ENCODE results near the gene MYO1D.
"Not testable (repeated sequence)": the region's sequence is repeated elsewhere in the genome, so short reads cannot be mapped to it uniquely, and the experiment has no call there.

Gene MYO1D

DNA sequence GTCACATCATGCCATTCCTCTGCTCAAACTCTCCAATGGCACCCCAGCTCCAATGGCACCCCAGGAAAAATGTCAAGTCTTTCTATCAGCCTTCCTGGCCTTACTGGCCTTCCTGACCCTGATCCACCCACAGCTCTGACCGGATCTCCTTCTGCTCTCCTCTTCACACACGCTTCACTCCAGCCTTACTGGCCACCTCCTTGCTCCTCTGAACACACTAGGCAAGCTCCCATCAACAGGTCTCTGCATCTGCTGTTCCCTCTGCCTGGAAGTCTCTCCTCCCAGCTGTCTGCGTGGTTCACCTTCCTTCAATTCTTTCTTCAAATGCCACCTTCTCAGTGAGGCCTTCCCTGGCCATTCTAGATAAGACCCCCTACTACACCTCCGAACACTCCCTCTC lies 43.4 kb downstream of the MYO1D start:
- no peak overlapping the region for H3K4me3 Mint-ChIP-seq
- peaks cover 4 to 6% of the 10 kb centered on the region in 2 donors for H3K4me1 Mint-ChIP-seq (ENCODE audit: low read depth in 2 of 2)
- no peak overlapping the region for H3K27ac Mint-ChIP-seq
- no peaks in the 10 kb centered on the region for H3K9me3 Mint-ChIP-seq
- DNase-seq (no peak), ATAC-seq (replicated peaks) (no peak)
- peaks cover 0 to 5% of the 10 kb centered on the region in 2 donors for H3K27me3 Mint-ChIP-seq
- peaks cover 2% of the 10 kb centered on the region for H3K36me3 Mint-ChIP-seq (ENCODE audit: insufficient read depth)

DNA sequence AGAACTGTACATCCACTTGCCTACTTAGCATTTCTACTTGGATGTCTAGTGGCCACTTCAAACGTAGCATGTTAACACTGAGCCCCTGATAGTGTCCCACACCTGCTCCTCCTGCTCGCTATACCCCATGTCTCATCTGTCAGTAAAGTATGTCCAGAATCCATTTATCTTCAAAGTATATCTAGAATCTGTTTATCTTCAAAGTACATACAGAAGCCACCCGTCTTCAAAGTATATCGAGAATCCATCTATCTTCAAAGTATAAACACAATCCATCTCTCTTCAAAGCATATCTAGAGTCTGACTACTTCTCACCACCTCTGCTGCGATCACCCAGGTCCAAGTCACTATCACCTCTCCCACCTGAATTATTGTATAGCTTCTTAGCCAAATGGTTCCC lies 43.8 kb downstream of the MYO1D start:
- Mint-ChIP-seq H3K4me3 (no peak overlapping the region), H3K27me3 (peaks cover 0 to 6% of the 10 kb centered on the region in 2 donors), H3K9me3 (no peaks in the 10 kb centered on the region), H3K36me3 (ENCODE audit: insufficient read depth) (peaks cover 2% of the 10 kb centered on the region), H3K4me1 (ENCODE audit: low read depth in 2 of 2) (peaks cover 4 to 9% of the 10 kb centered on the region in 2 donors), H3K27ac (no peak overlapping the region)
- DNase-seq (no peak), ATAC-seq (replicated peaks) (no peak)

DNA sequence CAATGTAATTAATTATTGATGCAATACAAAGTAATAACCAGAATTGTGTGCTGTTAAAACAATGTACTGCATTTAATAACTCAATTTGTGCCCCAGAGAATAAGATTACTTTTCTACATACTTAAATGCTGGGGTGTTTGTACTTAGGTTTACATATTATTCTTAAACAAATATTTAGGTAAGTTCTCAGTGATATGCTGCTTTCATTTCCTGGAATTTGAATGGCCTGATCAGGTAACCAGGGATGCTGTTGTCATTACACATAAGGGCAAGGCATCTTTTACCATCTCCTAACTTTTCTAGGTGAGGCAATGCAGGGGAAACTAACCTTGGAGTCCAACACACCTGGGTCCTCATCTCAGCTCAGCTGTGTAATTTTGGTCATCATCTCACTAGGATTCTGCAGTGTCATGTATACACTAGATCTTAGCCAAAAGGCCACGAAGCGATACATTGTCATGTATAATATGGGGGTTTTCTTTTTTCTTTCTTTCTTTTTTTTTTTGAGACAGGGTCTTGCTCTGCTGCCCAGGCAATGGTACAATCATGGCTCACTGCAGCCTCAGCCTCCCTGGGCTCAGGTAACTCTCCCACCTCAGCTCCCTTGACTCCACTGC lies 45.2 kb downstream of the MYO1D start:
- peaks cover 4 to 11% of the 10 kb centered on the region in 2 donors for H3K4me1 Mint-ChIP-seq (ENCODE audit: low read depth in 2 of 2)
- peak overlapping the region in 1 of 2 donors; percentile 66 for H3K27ac Mint-ChIP-seq

DNA sequence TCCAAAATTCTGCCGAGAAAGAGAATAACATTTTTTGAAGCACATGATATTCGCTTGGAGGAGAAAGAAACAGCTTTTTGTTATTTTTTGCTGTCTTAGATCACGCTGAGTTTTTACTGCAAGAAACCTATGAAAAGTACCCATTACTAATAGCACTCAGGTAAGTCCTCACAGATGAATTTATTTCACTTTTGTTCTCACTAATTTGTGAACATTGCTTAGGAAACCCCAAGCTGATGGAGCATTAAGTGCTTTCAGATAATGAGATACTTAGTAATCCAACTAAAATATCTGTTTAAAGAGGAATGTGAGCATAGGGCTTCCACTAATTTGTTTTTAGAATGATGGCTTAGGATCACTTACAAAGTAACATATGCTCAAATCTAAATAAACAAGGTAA lies 45.7 kb downstream of the MYO1D start:
- peaks cover 4 to 11% of the 10 kb centered on the region in 2 donors for H3K4me1 Mint-ChIP-seq (ENCODE audit: low read depth in 2 of 2)
- DNase-seq: no peak
- no peak overlapping the region for H3K27ac Mint-ChIP-seq
- H3K4me3 Mint-ChIP-seq: no peak overlapping the region
- H3K36me3 Mint-ChIP-seq (ENCODE audit: insufficient read depth): peaks cover 2% of the 10 kb centered on the region
- H3K9me3 Mint-ChIP-seq: no peaks in the 10 kb centered on the region
- H3K27me3 Mint-ChIP-seq: peaks cover 4 to 6% of the 10 kb centered on the region in 2 donors
- no peak for ATAC-seq (replicated peaks)

More for the DNA sequence above, 45.2 kb downstream of the MYO1D start:
- H3K9me3 Mint-ChIP-seq: no peaks in the 10 kb centered on the region
- H3K36me3 Mint-ChIP-seq (ENCODE audit: insufficient read depth): peaks cover 2% of the 10 kb centered on the region
- no peak overlapping the region for H3K4me3 Mint-ChIP-seq
- no peak for ATAC-seq (replicated peaks)
- H3K27me3 Mint-ChIP-seq: peaks cover 0 to 6% of the 10 kb centered on the region in 2 donors
- no peak for DNase-seq

DNA sequence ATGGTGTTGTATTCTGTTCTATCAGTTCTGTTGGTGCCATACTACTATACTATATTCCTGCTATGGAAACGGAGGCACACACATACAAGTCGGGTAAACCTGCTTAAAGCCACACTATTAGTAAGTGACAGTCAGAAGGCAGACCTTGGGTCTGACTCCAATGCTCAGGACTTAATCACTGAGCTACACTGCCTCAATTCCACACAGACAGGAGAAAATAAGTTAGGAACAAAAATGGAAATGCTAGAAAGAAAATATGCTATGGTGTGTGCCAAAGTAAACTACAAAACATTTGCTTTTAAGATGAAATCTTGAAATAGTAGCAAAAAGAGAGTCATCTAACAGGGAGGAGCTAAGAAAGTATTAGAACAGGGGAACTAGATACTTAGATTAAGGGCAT lies 48.1 kb downstream of the MYO1D start:
- DNase-seq (no peak), ATAC-seq (replicated peaks) (no peak)
- Mint-ChIP-seq H3K4me1 (ENCODE audit: low read depth in 2 of 2) (peaks cover 4 to 8% of the 10 kb centered on the region in 2 donors), H3K27me3 (peaks cover 6 to 7% of the 10 kb centered on the region in 2 donors), H3K36me3 (ENCODE audit: insufficient read depth) (peaks cover 2% of the 10 kb centered on the region), H3K27ac (no peak overlapping the region), H3K4me3 (no peak overlapping the region), H3K9me3 (no peaks in the 10 kb centered on the region)

DNA sequence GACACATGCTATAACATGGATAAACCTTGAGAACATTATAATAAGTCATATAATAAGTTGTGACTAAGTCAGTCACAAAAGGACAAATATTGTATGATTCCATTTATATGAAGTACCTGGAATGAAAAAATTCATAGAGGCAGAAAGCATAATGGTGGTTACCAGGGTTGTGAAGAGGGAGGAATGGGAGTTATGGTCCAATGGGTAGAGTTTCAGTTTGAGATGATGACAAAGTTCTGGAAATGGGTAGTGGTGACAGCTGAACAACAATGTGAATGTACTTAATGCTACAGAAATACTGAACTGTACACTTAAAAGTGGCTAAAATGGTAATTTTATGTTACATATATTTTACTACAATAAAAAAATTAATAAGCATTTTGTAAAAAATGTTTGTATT lies 49.7 kb downstream of the MYO1D start:
- peaks cover 4 to 5% of the 10 kb centered on the region in 2 donors for H3K4me1 Mint-ChIP-seq (ENCODE audit: low read depth in 2 of 2)
- H3K27ac Mint-ChIP-seq: no peak overlapping the region
- no peak for ATAC-seq (replicated peaks)
- no peaks in the 10 kb centered on the region for H3K9me3 Mint-ChIP-seq
- no peak overlapping the region for H3K4me3 Mint-ChIP-seq
- H3K36me3 Mint-ChIP-seq (ENCODE audit: insufficient read depth): peaks cover 2% of the 10 kb centered on the region
- no peak for DNase-seq
- peaks cover 6 to 7% of the 10 kb centered on the region in 2 donors for H3K27me3 Mint-ChIP-seq

DNA sequence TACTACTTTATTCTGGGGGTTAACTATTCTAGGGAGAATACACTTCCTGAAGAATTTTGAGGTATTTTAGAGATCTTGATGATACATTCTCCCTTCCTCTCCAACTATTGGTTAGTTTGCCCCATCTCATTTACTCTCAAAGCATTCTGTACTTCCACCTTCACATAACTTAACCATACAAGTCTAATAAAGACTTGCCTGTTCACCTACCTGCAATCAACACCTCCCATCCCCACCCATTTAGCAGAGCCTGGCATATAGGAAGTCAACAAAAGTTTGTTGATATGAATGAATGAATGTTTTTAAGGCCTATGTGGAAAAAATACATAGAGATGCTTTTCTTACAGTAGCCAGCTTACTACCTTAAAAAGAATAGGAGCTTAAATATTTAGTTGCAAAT lies 50.8 kb downstream of the MYO1D start:
- Mint-ChIP-seq H3K4me3 (no peak overlapping the region), H3K27ac (no peak overlapping the region), H3K27me3 (peaks cover 6 to 7% of the 10 kb centered on the region in 2 donors), H3K9me3 (no peaks in the 10 kb centered on the region), H3K4me1 (ENCODE audit: low read depth in 2 of 2) (peaks cover 4 to 5% of the 10 kb centered on the region in 2 donors), H3K36me3 (ENCODE audit: insufficient read depth) (peaks cover 2% of the 10 kb centered on the region)
- ATAC-seq (replicated peaks) (no peak), DNase-seq (no peak)

DNA sequence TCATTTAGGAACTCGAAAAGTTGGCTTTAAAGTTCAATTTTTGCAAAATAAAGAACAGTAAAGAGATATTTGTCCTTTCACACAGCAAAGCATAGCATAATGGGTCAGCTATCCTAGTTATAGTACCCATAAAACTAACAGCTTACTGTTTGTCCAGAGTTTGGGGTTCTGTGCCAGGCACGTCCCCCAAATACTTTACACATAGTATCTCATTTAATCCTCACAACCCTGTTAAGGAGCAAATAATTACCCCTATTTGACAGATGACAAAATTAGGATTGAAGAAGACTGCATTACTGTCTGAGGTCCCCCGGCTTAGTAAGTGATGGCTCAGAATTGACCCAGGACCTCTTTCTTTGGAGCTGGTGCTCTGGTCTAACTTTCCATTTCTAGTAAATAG lies 52.6 kb downstream of the MYO1D start:
- H3K36me3 Mint-ChIP-seq (ENCODE audit: insufficient read depth): peaks cover 2% of the 10 kb centered on the region
- DNase-seq: no peak
- H3K27ac Mint-ChIP-seq: no peak overlapping the region
- H3K4me1 Mint-ChIP-seq (ENCODE audit: low read depth in 2 of 2): peaks cover 4 to 5% of the 10 kb centered on the region in 2 donors
- no peak for ATAC-seq (replicated peaks)
- no peak overlapping the region for H3K4me3 Mint-ChIP-seq
- H3K9me3 Mint-ChIP-seq: no peaks in the 10 kb centered on the region
- H3K27me3 Mint-ChIP-seq: peaks cover 6 to 7% of the 10 kb centered on the region in 2 donors

DNA sequence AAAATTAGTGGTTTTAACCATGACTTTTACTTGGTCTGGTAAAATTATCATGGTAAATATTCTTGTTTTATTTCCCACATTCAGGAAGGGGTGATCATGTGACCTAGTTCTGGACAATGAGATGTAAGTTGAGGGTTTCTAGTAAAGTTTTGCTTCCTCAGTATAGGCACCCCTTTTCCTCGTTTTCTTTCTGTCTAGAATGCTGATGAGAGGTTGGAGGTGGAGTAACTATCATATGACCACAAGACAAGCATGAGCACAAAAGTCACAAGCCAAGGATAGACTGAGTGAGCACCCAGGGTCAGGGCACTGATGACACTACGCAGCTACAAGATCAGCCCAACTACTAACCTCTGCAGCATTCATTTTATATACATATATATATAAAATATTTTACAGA lies 53.9 kb downstream of the MYO1D start:
- no peaks in the 10 kb centered on the region for H3K36me3 Mint-ChIP-seq (ENCODE audit: insufficient read depth)
- H3K27me3 Mint-ChIP-seq: peaks cover 0 to 7% of the 10 kb centered on the region in 2 donors
- DNase-seq: no peak
- no peak for ATAC-seq (replicated peaks)
- H3K4me3 Mint-ChIP-seq: peak overlapping the region in 1 of 2 donors; percentile 28
- H3K4me1 Mint-ChIP-seq (ENCODE audit: low read depth in 2 of 2): peaks cover 1 to 4% of the 10 kb centered on the region in 2 donors
- no peak overlapping the region for H3K27ac Mint-ChIP-seq
- H3K9me3 Mint-ChIP-seq: no peaks in the 10 kb centered on the region

DNA sequence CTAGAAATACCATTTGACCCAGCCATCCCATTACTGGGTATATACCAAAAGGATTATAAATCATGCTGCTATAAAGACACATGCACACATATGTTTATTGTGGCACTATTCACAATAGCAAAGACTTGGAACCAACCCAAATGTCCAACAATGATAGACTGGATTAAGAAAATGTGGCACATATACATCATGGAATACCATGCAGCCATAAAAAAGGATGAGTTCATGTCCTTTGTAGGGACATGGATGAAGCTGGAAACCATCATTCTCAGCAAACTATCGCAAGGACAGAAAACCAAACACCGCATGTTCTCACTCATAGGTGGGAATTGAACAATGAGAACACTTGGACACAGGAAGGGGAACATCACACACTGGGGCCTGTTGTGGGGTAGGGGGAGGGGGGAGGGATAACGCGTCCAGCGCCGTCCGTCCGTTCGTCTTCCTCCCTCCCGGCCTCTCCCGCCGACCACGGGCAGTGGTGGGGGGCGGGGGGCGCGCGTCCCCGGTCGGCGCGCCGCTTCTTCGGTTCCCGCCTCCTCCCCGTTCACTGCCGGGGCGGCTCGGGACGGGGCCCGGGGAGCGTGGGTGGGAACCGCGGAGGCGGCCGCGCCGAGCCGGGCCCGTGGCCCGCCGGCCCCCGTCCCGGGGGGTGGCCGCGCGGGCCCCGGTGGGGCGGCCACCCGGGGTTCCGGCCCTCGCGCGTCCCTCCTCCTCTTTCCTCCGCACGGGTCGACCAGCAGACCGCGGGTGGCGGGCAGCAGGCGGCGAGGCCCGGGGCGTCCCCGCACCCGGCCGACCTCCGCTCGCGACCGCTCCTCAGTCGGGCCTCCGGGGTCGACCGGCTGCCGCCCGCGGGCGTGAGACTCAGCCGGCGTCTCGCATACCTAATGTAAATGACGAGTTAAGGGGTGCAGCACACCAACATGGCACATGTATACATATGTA lies 54.7 kb downstream of the MYO1D start:
- H3K9me3 Mint-ChIP-seq; H3K4me1 Mint-ChIP-seq (ENCODE audit: low read depth in 2 of 2); H3K27me3 Mint-ChIP-seq; H3K27ac Mint-ChIP-seq; H3K36me3 Mint-ChIP-seq (ENCODE audit: insufficient read depth): not testable (repeated sequence)
- ATAC-seq (replicated peaks) (peak; percentile 17), DNase-seq (peak in 1 of 3 experiments; percentile 3)
- H3K4me3 Mint-ChIP-seq: peak overlapping the region in 1 of 2 donors; percentile 33

DNA sequence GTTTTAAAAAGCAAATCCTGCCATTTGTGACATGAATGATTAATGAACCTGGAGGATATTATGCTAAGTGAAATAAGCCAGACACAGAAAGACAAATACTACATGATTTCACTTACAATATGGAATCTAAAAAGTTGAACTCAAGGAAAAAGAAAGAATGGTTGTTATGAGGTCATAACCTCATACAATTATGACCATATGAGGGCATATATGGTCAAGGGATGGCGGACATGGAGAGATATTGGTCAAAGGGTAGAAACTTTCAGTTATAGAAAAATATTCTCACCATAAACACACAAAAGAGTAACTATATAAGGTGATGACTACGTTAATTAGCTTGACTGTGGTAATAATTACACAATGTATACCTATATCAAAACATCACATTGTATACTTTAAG lies 56.5 kb downstream of the MYO1D start:
- ATAC-seq (replicated peaks) (no peak), DNase-seq (no peak)
- Mint-ChIP-seq H3K4me1 (ENCODE audit: low read depth in 2 of 2) (peaks cover 0 to 4% of the 10 kb centered on the region in 2 donors), H3K9me3 (no peaks in the 10 kb centered on the region), H3K27ac (no peak overlapping the region), H3K36me3 (ENCODE audit: insufficient read depth) (no peaks in the 10 kb centered on the region), H3K27me3 (no peaks in the 10 kb centered on the region), H3K4me3 (no peak overlapping the region)

DNA sequence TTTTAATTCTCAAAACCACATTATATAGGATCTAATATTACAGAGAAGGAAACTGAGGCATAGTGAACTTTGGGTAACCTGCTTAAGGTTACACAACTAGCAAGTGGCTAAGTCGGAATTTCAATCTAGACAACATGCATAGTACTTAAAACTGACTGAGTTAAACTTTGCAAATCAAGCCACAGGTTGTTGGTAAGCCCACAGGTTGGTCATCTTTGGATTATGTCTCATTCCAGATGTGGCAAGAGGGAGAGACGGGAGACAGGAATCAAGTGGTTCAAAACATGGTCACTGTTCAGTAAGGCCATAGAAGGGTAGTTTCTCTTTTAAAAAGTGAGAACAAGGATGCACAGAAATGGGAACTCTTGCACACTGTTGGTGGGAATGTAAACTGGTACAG lies 57.1 kb downstream of the MYO1D start:
- Mint-ChIP-seq H3K27ac (no peak overlapping the region), H3K27me3 (no peaks in the 10 kb centered on the region), H3K4me1 (ENCODE audit: low read depth in 2 of 2) (peaks cover 0 to 4% of the 10 kb centered on the region in 2 donors), H3K9me3 (no peaks in the 10 kb centered on the region), H3K4me3 (no peak overlapping the region), H3K36me3 (ENCODE audit: insufficient read depth) (no peaks in the 10 kb centered on the region)
- DNase-seq (no peak), ATAC-seq (replicated peaks) (no peak)

DNA sequence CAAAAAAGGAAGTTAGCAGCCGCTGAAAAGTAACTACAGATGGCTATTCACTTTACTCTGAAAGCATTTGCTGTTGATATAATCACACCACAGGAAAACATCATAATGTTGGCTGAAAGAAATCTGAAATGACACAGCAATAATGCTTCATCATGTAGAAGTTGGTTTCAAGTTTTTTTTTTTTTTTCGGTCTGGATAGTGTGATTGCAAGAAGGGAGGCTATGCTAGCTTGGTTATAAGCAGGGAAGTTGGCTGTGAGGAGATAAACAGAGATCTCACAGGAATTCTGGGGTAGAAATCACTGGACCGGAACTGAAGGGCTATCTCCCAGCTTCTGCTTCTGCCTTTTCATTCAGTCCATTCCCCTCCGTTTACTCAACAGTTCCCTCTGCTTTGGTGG lies 57.9 kb downstream of the MYO1D start:
- Mint-ChIP-seq H3K27ac (peak overlapping the region in 1 of 2 donors; percentile 42), H3K4me3 (no peak overlapping the region), H3K4me1 (ENCODE audit: low read depth in 2 of 2) (peaks cover 0 to 4% of the 10 kb centered on the region in 2 donors)

DNA sequence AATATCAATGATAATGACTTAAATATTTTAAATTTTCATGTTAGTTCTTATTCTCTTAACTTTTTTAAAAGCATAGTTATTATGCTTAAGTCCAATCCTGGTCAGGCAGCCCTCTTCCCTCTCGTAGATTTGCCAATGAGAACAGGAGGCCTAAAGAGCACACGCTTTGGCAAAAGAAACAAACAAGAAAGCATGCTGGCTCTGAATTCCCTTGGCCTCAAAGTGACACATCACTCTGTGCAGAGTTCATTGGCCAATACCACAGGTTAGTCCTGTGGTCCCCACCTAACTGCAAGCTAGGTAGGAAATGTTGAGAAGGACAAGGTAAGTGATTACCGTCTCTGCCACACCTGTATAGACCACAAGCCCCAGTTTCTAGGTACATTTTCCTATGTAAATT lies 61.5 kb downstream of the MYO1D start:
- Mint-ChIP-seq H3K4me3 (no peak overlapping the region), H3K4me1 (ENCODE audit: low read depth in 2 of 2) (peaks cover 0 to 4% of the 10 kb centered on the region in 2 donors), H3K27me3 (no peaks in the 10 kb centered on the region), H3K36me3 (ENCODE audit: insufficient read depth) (peaks cover 3% of the 10 kb centered on the region), H3K27ac (no peak overlapping the region), H3K9me3 (no peaks in the 10 kb centered on the region)
- ATAC-seq (replicated peaks) (no peak), DNase-seq (no peak)

More for the DNA sequence above, 57.9 kb downstream of the MYO1D start:
- no peak for ATAC-seq (replicated peaks)
- H3K9me3 Mint-ChIP-seq: no peaks in the 10 kb centered on the region
- DNase-seq: no peak
- H3K27me3 Mint-ChIP-seq: no peaks in the 10 kb centered on the region
- H3K36me3 Mint-ChIP-seq (ENCODE audit: insufficient read depth): no peaks in the 10 kb centered on the region

Measured in effector memory CD8-positive, alpha-beta T cell (primary cell).